Loucy (cell line): Measurements from ENCODE around the gene SIMC1.

Source experiments
- H2AFZ ChIP-seq: fragments of 200-600 bp; sonication (generic); 2 replicates; pipeline ENCODE4 v1.6.0; 2016; ENCODE audit warnings: antibody characterized with exemption, mild to moderate bottlenecking, low read length, moderate library complexity
- H3F3A ChIP-seq: fragments of 200-600 bp; 2 replicates; pipeline ENCODE4 v1.6.0; 2016; ENCODE audit warnings: antibody characterized with exemption, low read depth, mild to moderate bottlenecking
- H3K27me3 ChIP-seq: fragments of 200-600 bp; sonication (generic); 2 replicates; pipeline ENCODE4 v1.6.1; 2014; ENCODE audit warnings: low read length, mild to moderate bottlenecking; ENCODE audit not compliant: insufficient read depth, poor library complexity, severe bottlenecking
- H3K36me3 ChIP-seq: fragments of 200-600 bp; sonication (generic); 2 replicates; pipeline ENCODE4 v1.6.1; 2016; ENCODE audit warnings: low read length; ENCODE audit not compliant: insufficient read depth
- H3K4me1 ChIP-seq: fragments of 200-600 bp; sonication (generic); 2 replicates; pipeline ENCODE4 v1.5.1; 2014; ENCODE audit warnings: low read length, mild to moderate bottlenecking; ENCODE audit not compliant: insufficient read depth, poor library complexity, severe bottlenecking
- H3K4me2 ChIP-seq: fragments of 200-600 bp; sonication (generic); 2 replicates; pipeline ENCODE4 v1.6.0; 2014; ENCODE audit warnings: antibody characterized with exemption, low read length, low read depth, mild to moderate bottlenecking; ENCODE audit not compliant: poor library complexity, severe bottlenecking
- H3K4me3 ChIP-seq: fragments of 200-600 bp; sonication (generic); 2 replicates; pipeline ENCODE4 v1.5.1; 2014; ENCODE audit warnings: low read length, mild to moderate bottlenecking, mixed read lengths; ENCODE audit not compliant: poor library complexity, severe bottlenecking
- H3K79me2 ChIP-seq: fragments of 200-600 bp; sonication (generic); 2 replicates; pipeline ENCODE4 v1.6.1; 2014; ENCODE audit warnings: low read length; ENCODE audit not compliant: insufficient read depth
- H3K9ac ChIP-seq: fragments of 200-600 bp; sonication (generic); 2 replicates; pipeline ENCODE4 v1.6.0; 2014; ENCODE audit warnings: mild to moderate bottlenecking, low read depth, low read length, moderate library complexity; ENCODE audit not compliant: poor library complexity, severe bottlenecking
- H3K9me2 ChIP-seq: fragments of 200-600 bp; sonication (generic); replicated peaks from 2 replicates; pipeline ENCODE4 v1.6.1; 2016; ENCODE audit warnings: low read depth, low read length, mixed read lengths
- H3K9me3 ChIP-seq: fragments of 200-600 bp; sonication (generic); 2 replicates; pipeline ENCODE4 v1.6.1; 2014; ENCODE audit warnings: mild to moderate bottlenecking, antibody characterized with exemption, low read length, low read depth; ENCODE audit not compliant: insufficient read depth
- H4K20me1 ChIP-seq: fragments of 200-600 bp; sonication (generic); 2 replicates; pipeline ENCODE4 v1.6.0; 2014; ENCODE audit warnings: antibody characterized with exemption, low read length, mild to moderate bottlenecking; ENCODE audit not compliant: insufficient read depth, poor library complexity, severe bottlenecking
- CTCF ChIP-seq: fragments of 200-600 bp; sonication (generic); conservative IDR thresholded peaks from 2 replicates; pipeline ENCODE4 v1.5.1; 2014; ENCODE audit warnings: mild to moderate bottlenecking, antibody characterized with exemption, low read length
- EZH2phosphoT487 ChIP-seq: fragments of 200-600 bp; IDR thresholded peaks from 2 replicates; pipeline ENCODE4 v1.6.1; 2018; ENCODE audit warnings: antibody characterized with exemption, mild to moderate bottlenecking, moderate library complexity, borderline replicate concordance

SIMC1 gene

DNA sequence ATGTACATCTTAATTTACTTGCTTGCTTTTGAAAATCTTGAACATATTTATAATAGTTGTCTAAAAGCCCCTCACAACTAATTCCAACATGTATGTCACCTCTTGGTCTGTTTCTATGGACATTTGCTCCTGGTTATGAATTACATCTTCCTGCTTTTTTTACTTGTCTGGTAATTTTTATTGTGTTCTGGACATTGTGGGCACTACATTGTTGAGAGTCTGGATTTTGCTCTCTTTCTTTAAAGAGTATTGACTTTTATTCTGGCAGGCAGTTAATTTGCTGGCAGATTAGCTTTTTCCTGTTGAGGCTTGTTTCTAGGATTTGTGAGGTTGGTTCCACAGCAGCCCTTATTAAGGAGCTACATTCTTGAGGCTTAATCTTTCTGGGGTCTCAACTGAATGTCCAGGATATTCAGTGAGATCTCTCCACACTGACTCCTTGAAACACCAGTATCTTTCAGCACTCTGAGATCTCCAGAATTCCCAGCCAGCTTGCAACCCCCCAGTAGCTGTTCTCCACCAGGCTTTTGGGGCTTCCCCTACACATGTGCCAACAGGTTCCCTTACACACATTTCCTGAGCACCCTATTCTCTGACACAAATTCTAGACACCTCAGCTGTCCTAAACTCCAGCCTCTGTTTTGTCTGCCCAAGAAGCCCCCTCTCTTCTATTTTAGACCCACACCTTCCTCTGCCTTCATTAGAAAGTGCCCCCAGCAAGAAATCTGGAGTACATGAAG, 96.0 kb downstream of the SIMC1 start:
- no peak overlapping the region for H3K4me2 ChIP-seq
- H3K9ac ChIP-seq = no peak overlapping the region
- no peaks in the 10 kb centered on the region for H3K4me1 ChIP-seq
- H4K20me1 ChIP-seq = no peaks in the 10 kb centered on the region
- no peaks in the 10 kb centered on the region for H3K27me3 ChIP-seq
- no peaks in the 10 kb centered on the region for H3K9me2 ChIP-seq
- TF ChIP-seq CTCF (no peak), EZH2phosphoT487 (no peak)
- no peak overlapping the region for H3K4me3 ChIP-seq
- H3K36me3 ChIP-seq = no peaks in the 10 kb centered on the region
- H3K79me2 ChIP-seq = no peaks in the 10 kb centered on the region
- no peaks in the 10 kb centered on the region for H3K9me3 ChIP-seq
- H2AFZ ChIP-seq = no peak overlapping the region
- no peaks in the 10 kb centered on the region for H3F3A ChIP-seq

DNA sequence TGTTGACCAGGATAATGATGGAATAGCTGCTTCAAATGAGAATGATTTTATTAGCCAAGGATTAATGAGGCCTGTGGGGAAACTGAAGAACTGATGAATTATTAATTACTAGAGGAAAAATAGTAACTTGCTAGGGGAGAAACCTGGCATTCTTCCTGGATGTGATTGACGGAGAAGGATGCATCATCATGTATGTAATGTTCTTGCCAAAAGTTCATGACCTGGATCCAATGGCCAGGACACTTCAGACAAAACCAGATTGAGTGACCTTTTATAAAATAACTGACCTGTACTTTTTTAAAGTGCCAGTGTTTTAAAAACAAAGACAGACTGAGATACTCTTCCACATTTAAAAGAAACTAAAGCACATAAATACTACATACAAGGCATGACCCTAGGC, 99.7 kb downstream of the SIMC1 start:
- Histone ChIP-seq H3K4me2 (no peak overlapping the region), H3F3A (no peaks in the 10 kb centered on the region), H3K4me1 (no peaks in the 10 kb centered on the region), H3K27me3 (no peaks in the 10 kb centered on the region), H3K36me3 (no peaks in the 10 kb centered on the region), H2AFZ (no peak overlapping the region), H4K20me1 (no peaks in the 10 kb centered on the region), H3K9me3 (no peaks in the 10 kb centered on the region), H3K4me3 (no peak overlapping the region), H3K9me2 (no peaks in the 10 kb centered on the region), H3K79me2 (no peaks in the 10 kb centered on the region), H3K9ac (no peak overlapping the region)
- TF ChIP-seq CTCF = no peak

DNA sequence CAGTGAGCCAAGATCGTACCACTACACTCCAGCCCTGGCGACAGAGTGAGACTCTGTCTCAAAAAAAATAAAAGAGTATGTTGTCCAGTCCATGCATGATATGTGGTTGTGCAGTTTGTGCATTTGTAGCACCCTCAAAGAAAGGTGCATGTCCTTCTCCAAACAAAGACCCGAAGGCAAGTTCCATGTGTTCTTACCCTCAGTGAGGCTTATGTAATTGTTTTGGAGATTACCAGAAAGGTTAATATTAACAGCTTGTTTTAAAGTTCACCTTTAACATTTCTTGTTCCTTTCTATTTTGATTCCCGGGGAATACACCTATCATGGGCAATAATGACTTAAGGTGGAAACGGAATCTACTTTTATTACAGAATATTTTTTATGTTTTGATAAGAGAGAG, 101.1 kb downstream of the SIMC1 start:
- no peaks in the 10 kb centered on the region for H3K79me2 ChIP-seq
- TF ChIP-seq CTCF (no peak), EZH2phosphoT487 (no peak)
- H3K36me3 ChIP-seq = no peaks in the 10 kb centered on the region
- no peaks in the 10 kb centered on the region for H3K9me2 ChIP-seq
- no peaks in the 10 kb centered on the region for H3K27me3 ChIP-seq
- H3K4me1 ChIP-seq = no peaks in the 10 kb centered on the region
- H3K4me3 ChIP-seq = no peak overlapping the region
- no peaks in the 10 kb centered on the region for H3F3A ChIP-seq
- H2AFZ ChIP-seq = no peak overlapping the region
- no peaks in the 10 kb centered on the region for H3K9me3 ChIP-seq
- no peaks in the 10 kb centered on the region for H4K20me1 ChIP-seq
- H3K4me2 ChIP-seq = no peak overlapping the region
- H3K9ac ChIP-seq = no peak overlapping the region
